HepG2 (cell line): Measurements from ENCODE around the gene TBC1D5. TPM values are rescaled to one million over a fixed set of nuclear protein-coding genes. Genes with fewer than 3 reads are reported as not detected.

Source experiments
- ATAC-seq: fragments of 200-7000 bp; cut with Tn5 transposase; 3 replicates; pipeline ENCODE4 v1.9.1; 2020; ENCODE audit warnings: mild to moderate bottlenecking, moderate library complexity
- BruUV-seq: library from RNA; stranded (reverse); fragments of 400-500 nt; replicated peaks from 2 replicates; lab custom pipeline; 2021; lab: Mats Ljungman, UMichigan
- CTCF ChIA-PET: fragments of 300-600 bp; formaldehyde crosslinking; extraction: SDS; loops from one replicate; lab custom pipeline; 2021; ENCODE audit warnings: low total read pairs, inconsistent platforms, low intra/inter-chr PET ratio; lab: Yijun Ruan, JAX
- POLR2A ChIA-PET: fragments of 350-600 bp; sonication (Branson Sonifier 250); formaldehyde crosslinking; loops from one replicate; lab custom pipeline; 2020; ENCODE audit warnings: antibody characterized with exemption, inconsistent platforms; lab: Yijun Ruan, JAX
- DNase-seq: peaks from one replicate; pipeline ENCODE4 v3.0.0-alpha.2; 2015; ENCODE audit warnings: low spot score
- FAIRE-seq: peaks from 3 replicates; lab custom pipeline; 2011; peaks lifted over from hg19 to GRCh38; lab: Jason Lieb, UNC
- H2AFZ ChIP-seq: one replicate; pipeline ENCODE4 v1.6.1; 2011; ENCODE audit warnings: low read length, inconsistent platforms
- H3K27ac ChIP-seq: fragments of 300-600 bp; 3 replicates; pipeline ENCODE4 v1.8.0; 2011; ENCODE audit warnings: mixed run types, mild to moderate bottlenecking, mixed read lengths, low read length, inconsistent platforms; ENCODE audit not compliant: insufficient read depth; ENCODE audit errors: extremely low read length
- H3K27me3 ChIP-seq, 2 experiments: fragments of 200-600 bp in 1 of 2; 2 replicates in 1 of 2; 3 replicates in 1 of 2; pipeline versions ENCODE4 v1.6.0 to v1.8.0; 2011; ENCODE audit warnings: low read length in 2 of 2, mild to moderate bottlenecking in 2 of 2, moderate library complexity in 2 of 2, inconsistent platforms in 1 of 2; ENCODE audit not compliant: insufficient read depth in 2 of 2, control insufficient read depth in 1 of 2
- H3K36me3 ChIP-seq, 2 experiments: fragments of 200-600 bp in 1 of 2; replicated peaks in 1 of 2; 2 replicates in 1 of 2; 3 replicates in 1 of 2; pipeline versions ENCODE4 v1.5.1 to v1.8.0; 2011; ENCODE audit warnings: low read length in 2 of 2, inconsistent platforms in 1 of 2; ENCODE audit not compliant: insufficient read depth in 2 of 2, control insufficient read depth in 1 of 2
- H3K4me1 ChIP-seq: 2 replicates; pipeline ENCODE4 v1.5.1; 2012; ENCODE audit warnings: low read length, inconsistent platforms; ENCODE audit not compliant: insufficient read depth
- H3K4me2 ChIP-seq: 2 replicates; pipeline ENCODE4 v1.6.0; 2011; ENCODE audit warnings: low read depth, low read length, inconsistent platforms
- H3K4me3 ChIP-seq, 3 experiments: fragments of 200-600 bp in 1 of 3; sonication (generic), shearing (Covaris generic) in 1 of 3; replicated peaks in 1 of 3; 2 replicates each; pipeline ENCODE4 v1.5.1; 2011 to 2016; ENCODE audit warnings: low read length in 3 of 3, inconsistent platforms in 2 of 3, low read depth in 2 of 3, mild to moderate bottlenecking in 2 of 3, control low read depth in 1 of 3, mixed read lengths in 1 of 3; ENCODE audit not compliant: insufficient read depth in 1 of 3
- H3K79me2 ChIP-seq: one replicate; pipeline ENCODE4 v1.6.1; 2011; ENCODE audit warnings: low read length, inconsistent platforms; ENCODE audit not compliant: insufficient read depth
- H3K9ac ChIP-seq: 2 replicates; pipeline ENCODE4 v1.6.0; 2011; ENCODE audit warnings: mild to moderate bottlenecking, low read depth, low read length, inconsistent platforms; ENCODE audit not compliant: insufficient read depth
- H3K9me3 ChIP-seq: 2 replicates; pipeline ENCODE4 v1.5.1; 2012; ENCODE audit warnings: mild to moderate bottlenecking, low read length
- H4K20me1 ChIP-seq: 2 replicates; pipeline ENCODE4 v1.6.0; 2011; ENCODE audit warnings: inconsistent platforms, mild to moderate bottlenecking, low read length, moderate library complexity; ENCODE audit not compliant: insufficient read depth
- HNRNPK ChIP-seq: fragments of 200-400 bp; formaldehyde crosslinking; IDR thresholded peaks from 2 replicates; pipeline ENCODE4 v1.6.1; 2018; ENCODE audit warnings: low read length, low read depth, moderate library complexity, mild to moderate bottlenecking; ENCODE audit not compliant: poor library complexity, severe bottlenecking
- HOXA9 ChIP-seq: sonication (generic); formaldehyde crosslinking; IDR thresholded peaks from 2 replicates; pipeline ENCODE4 v1.8.1; 2022; ENCODE audit warnings: missing genetic modification reagents, mild to moderate bottlenecking, moderate library complexity, borderline replicate concordance
- SOX5 ChIP-seq: IDR thresholded peaks from 2 replicates; pipeline ENCODE4 v1.6.1; 2016; ENCODE audit warnings: borderline replicate concordance
- TAF1 ChIP-seq: sonication (generic); formaldehyde crosslinking; IDR thresholded peaks from 2 replicates; pipeline ENCODE4 v1.4.0; 2020; ENCODE audit warnings: missing genetic modification reagents
- XBP1 ChIP-seq: sonication (generic); formaldehyde crosslinking; IDR thresholded peaks from 2 replicates; pipeline ENCODE4 v1.5.0; 2020; ENCODE audit warnings: missing genetic modification reagents
- ZNF331 ChIP-seq: sonication (generic); formaldehyde crosslinking; IDR thresholded peaks from 2 replicates; pipeline ENCODE4 v1.4.0; 2020; ENCODE audit warnings: missing genetic modification reagents
- WGBS: methylation state at CpG from one replicate; pipeline ENCODE4 v1.1.6; 2017; ENCODE audit warnings: low lambda C conversion rate; 5-methylcytosine and 5-hydroxymethylcytosine counted together
- in situ Hi-C: cut with HindIII; loops from 2 replicates; pipeline ENCODE4 v1.10.0; 2017; ENCODE audit warnings: low pct_unique_long_range_greater_than_20kb; ENCODE audit not compliant: extremely low pct_ligation_motif_present
- intact Hi-C: fragments of 100-400 bp; cut with micrococcal nuclease; formaldehyde crosslinking; loops from one replicate; pipeline ENCODE4 v1.10.0; 2022; ENCODE audit not compliant: unreplicated experiment
- polyA plus RNA-seq, 8 experiments: library from polyadenylated mRNA; depleted of rRNA in 3 of 8; stranded (reverse) in 7 of 8; unstranded in 1 of 8; fragments of >200 nt; fragmentation: Illumina TruSeq in 4 of 8; extraction: Trizol in 4 of 8; gene quantifications; 2 replicates each; pipeline versions ENCODE4 v1.2.1 to v1.2.3, GENCODE V29; 2011 to 2016; ENCODE audit warnings: low read depth in 4 of 8, missing spikeins in 1 of 8, mixed read lengths in 1 of 8; ENCODE audit not compliant: insufficient read depth in 1 of 8
- small RNA-seq, 3 experiments: library from RNA; depleted of rRNA; stranded (forward); fragments of <200 nt; gene quantifications; one replicate each; pipeline ENCODE3, GENCODE V24; 2012; ENCODE audit warnings: low read depth in 2 of 3, low replicate concordance in 1 of 3; ENCODE audit not compliant: insufficient read length in 3 of 3, insufficient read depth in 2 of 3
- total RNA-seq, 5 experiments: library from RNA; depleted of rRNA; stranded (reverse); fragments of >200 nt; fragmentation: Illumina TruSeq; extraction: Trizol; gene quantifications; 2 replicates each; pipeline ENCODE4 v1.2.3, GENCODE V29; 2016; ENCODE audit warnings: low read depth in 1 of 5

The TBC1D5 gene
- total and polyA plus RNA-seq, 2 of the 13 experiments (the other 11 are each of a cell fraction or from before 2014, with no cell fraction given): 19.2 to 33.3 TPM

DNA sequence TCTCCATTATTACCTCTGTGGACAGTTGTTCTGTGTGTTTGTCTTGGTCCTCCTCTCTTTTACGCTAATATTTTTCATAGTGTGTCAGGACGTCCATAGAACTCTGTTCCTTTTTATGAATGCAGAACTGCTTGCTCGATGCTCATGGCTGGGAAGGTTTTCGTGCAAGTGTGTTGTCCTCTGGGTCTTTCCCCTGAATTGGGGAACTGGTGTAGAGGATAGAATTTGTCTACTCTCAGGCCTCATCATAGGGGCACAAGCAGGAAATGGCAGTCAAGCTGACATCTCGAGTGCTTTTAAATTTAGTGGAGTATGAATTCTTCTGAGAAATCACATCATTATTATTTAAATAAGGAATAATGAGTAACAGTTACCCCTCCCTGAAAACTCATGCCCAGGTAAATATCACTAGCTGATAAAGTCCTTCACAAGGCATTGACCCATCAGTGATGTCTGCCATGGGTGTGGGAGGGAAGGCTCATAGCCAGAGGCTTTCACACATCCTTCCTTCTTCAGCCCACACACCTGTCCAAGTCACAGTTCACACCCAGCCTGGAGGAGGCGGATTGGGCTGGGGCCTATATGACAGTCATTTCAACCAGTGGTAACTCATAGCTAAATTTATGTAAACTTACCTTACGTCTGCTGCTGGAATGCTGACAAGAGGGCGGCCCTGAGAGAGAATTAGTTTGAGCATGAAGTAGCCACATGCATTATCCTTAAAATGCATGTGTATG, 631.6 kb downstream of the TBC1D5 start:
- BruUV-seq: no TSS peak
- H3K4me2 ChIP-seq: no peak overlapping the region
- ChIA-PET POLR2A (no interaction called here), CTCF (no interaction called here)
- H3K36me3 ChIP-seq: no peaks in the 10 kb centered on the region
- no peaks in the 10 kb centered on the region; the same call in 1 of the 2 replicates for H3K9me3 ChIP-seq
- in situ Hi-C loops: no loop called here
- no peaks in the 10 kb centered on the region for H3K4me1 ChIP-seq
- 7% methylated on average over 7 of the region's 8 CpGs for WGBS
- TF ChIP-seq HNRNPK: no peak
- no peak for TF ChIP-seq XBP1 (CRISPR knock-in tag)
- no peak for TF ChIP-seq HOXA9 (CRISPR knock-in tag)
- no peak for TF ChIP-seq ZNF331
- TF ChIP-seq SOX5: no peak
- no peak for TF ChIP-seq TAF1 (CRISPR knock-in tag)
- H3K4me3 ChIP-seq: no peak overlapping the region
- FAIRE-seq: no peak
- no peaks in the 10 kb centered on the region for H3K27me3 ChIP-seq
- intact Hi-C loops: no loop called here
- no peak overlapping the region for H2AFZ ChIP-seq
- no peak for DNase-seq
- no peaks in the 10 kb centered on the region for H4K20me1 ChIP-seq
- H3K27ac ChIP-seq: no peak overlapping the region
- ATAC-seq: no peak
- no peaks in the 10 kb centered on the region for H3K79me2 ChIP-seq
- no peak overlapping the region for H3K9ac ChIP-seq

Small RNAs within 50 kb of the gene (small RNA-seq; reads per million reads assigned to genes)
- 0 reads per million in 3 experiments for gene AC104451.1
- 0 to 4.8 (median 0.65) reads per million in 3 experiments for gene RNU7-10P
